CD14-positive monocyte (primary cell): Measurements from ENCODE around the gene LHPP. TPM values are rescaled to one million over a fixed set of nuclear protein-coding genes. Genes with fewer than 3 reads are reported as not detected.

Experiments used
- DNase-seq, 3 donors: peaks; one replicate each; pipeline ENCODE4 v3.0.0-alpha.2; 2011 to 2022
- H2AFZ ChIP-seq: 2 replicates; pipeline ENCODE4 v1.6.0; 2012; ENCODE audit warnings: mild to moderate bottlenecking, low read depth, low read length, inconsistent platforms; ENCODE audit not compliant: insufficient read depth, poor library complexity, severe bottlenecking
- H3K27ac ChIP-seq, 2 donors: 1 replicate in 1 of 2; 2 replicates in 1 of 2; pipeline ENCODE4 v1.5.1; 2012 to 2013; ENCODE audit warnings: low read length in 2 of 2, control low read depth in 1 of 2, inconsistent platforms in 1 of 2, low read depth in 1 of 2, mild to moderate bottlenecking in 1 of 2
- H3K27me3 ChIP-seq, 2 donors: one replicate each; pipeline versions ENCODE4 v1.6.0 to v1.6.1; 2011 to 2013; ENCODE audit warnings: low read length in 2 of 2; ENCODE audit not compliant: control insufficient read depth in 2 of 2, insufficient read depth in 2 of 2
- H3K36me3 ChIP-seq, 2 donors: replicated peaks in 1 of 2; 1 replicate in 1 of 2; 2 replicates in 1 of 2; pipeline versions ENCODE4 v1.5.1 to v1.6.1; 2012 to 2013; ENCODE audit warnings: low read length in 2 of 2, control low read depth in 1 of 2, inconsistent platforms in 1 of 2, mild to moderate bottlenecking in 1 of 2; ENCODE audit not compliant: insufficient read depth in 2 of 2, control insufficient read depth in 1 of 2
- H3K4me1 ChIP-seq, 2 donors: 1 replicate in 1 of 2; 2 replicates in 1 of 2; pipeline versions ENCODE4 v1.5.1 to v1.6.1; 2012 to 2013; ENCODE audit warnings: low read length in 2 of 2, control low read depth in 1 of 2, inconsistent platforms in 1 of 2, mild to moderate bottlenecking in 1 of 2, moderate library complexity in 1 of 2; ENCODE audit not compliant: insufficient read depth in 2 of 2, control insufficient read depth in 1 of 2
- H3K4me2 ChIP-seq: replicated peaks from 2 replicates; pipeline ENCODE3; 2012; ENCODE audit warnings: low read length, moderate library complexity, mild to moderate bottlenecking; ENCODE audit not compliant: poor library complexity, severe bottlenecking; ENCODE audit errors: extremely low read depth
- H3K4me3 ChIP-seq, 3 experiments: fragments of 200-600 bp in 1 of 3; sonication (generic) in 1 of 3; replicated peaks in 1 of 3; 1 replicate in 2 of 3; 2 replicates in 1 of 3; pipeline ENCODE4 v1.5.1; 2011 to 2013; ENCODE audit warnings: low read length in 3 of 3, mild to moderate bottlenecking in 3 of 3, control low read depth in 2 of 3, low read depth in 2 of 3, inconsistent platforms in 1 of 3, moderate library complexity in 1 of 3
- H3K79me2 ChIP-seq: 2 replicates; pipeline ENCODE4 v1.6.0; 2012; ENCODE audit warnings: mild to moderate bottlenecking, control low read depth, inconsistent platforms, low read length, moderate library complexity; ENCODE audit not compliant: insufficient read depth
- H3K9ac ChIP-seq: 2 replicates; pipeline ENCODE4 v1.6.0; 2017; ENCODE audit warnings: low read length, mild to moderate bottlenecking; ENCODE audit not compliant: insufficient read depth, poor library complexity, severe bottlenecking
- H3K9me3 ChIP-seq, 2 donors: replicated peaks in 1 of 2; 1 replicate in 1 of 2; 2 replicates in 1 of 2; pipeline versions ENCODE4 v1.5.1 to v1.6.1; 2012 to 2013; ENCODE audit warnings: low read length in 2 of 2, control low read depth in 1 of 2; ENCODE audit not compliant: control insufficient read depth in 1 of 2, insufficient read depth in 1 of 2
- H4K20me1 ChIP-seq: 2 replicates; pipeline ENCODE4 v1.6.0; 2012; ENCODE audit warnings: mild to moderate bottlenecking, low read length, control low read depth, moderate library complexity; ENCODE audit not compliant: insufficient read depth
- H3K27ac Mint-ChIP-seq, 7 donors: one replicate each; pipeline ENCODE4 v1.8.0; 2020; ENCODE audit warnings: mild to moderate bottlenecking in 7 of 7, mixed read lengths in 7 of 7, moderate library complexity in 6 of 7, inconsistent platforms in 2 of 7
- H3K27me3 Mint-ChIP-seq, 3 donors: one replicate each; pipeline ENCODE4 v1.8.0; 2021 to 2022; ENCODE audit warnings: low read depth in 3 of 3, mild to moderate bottlenecking in 3 of 3, mixed read lengths in 3 of 3, moderate library complexity in 3 of 3, inconsistent platforms in 1 of 3
- H3K36me3 Mint-ChIP-seq, 2 donors: one replicate each; pipeline ENCODE4 v1.8.0; 2020; ENCODE audit warnings: mixed read lengths in 2 of 2, inconsistent platforms in 1 of 2, mild to moderate bottlenecking in 1 of 2
- H3K4me1 Mint-ChIP-seq: one replicate; pipeline ENCODE4 v1.8.0; 2020; ENCODE audit warnings: mild to moderate bottlenecking, mixed read lengths
- H3K4me3 Mint-ChIP-seq, 2 donors: one replicate each; pipeline ENCODE4 v1.8.0; 2020; ENCODE audit warnings: mild to moderate bottlenecking in 2 of 2, mixed read lengths in 2 of 2, moderate library complexity in 1 of 2
- H3K9me3 Mint-ChIP-seq, 7 donors: one replicate each; pipeline ENCODE4 v1.8.0; 2020 to 2022; ENCODE audit warnings: mixed read lengths in 7 of 7, mild to moderate bottlenecking in 6 of 7, moderate library complexity in 6 of 7, inconsistent platforms in 2 of 7
- WGBS: methylation state at CpG from one replicate; pipeline ENCODE4 v1.1.5; 2013; ENCODE audit warnings: missing lambda C conversion rate; ENCODE audit not compliant: insufficient coverage; 5-methylcytosine and 5-hydroxymethylcytosine counted together
- intact Hi-C, 2 donors: fragments of 100-400 bp; cut with micrococcal nuclease; formaldehyde crosslinking; loops; one replicate each; pipeline versions ENCODE4 v1.15.0 to v1.15.1; 2023
- polyA plus RNA-seq, 3 donors: library from polyadenylated mRNA; depleted of rRNA in 1 of 3; unstranded in 2 of 3; stranded (reverse) in 1 of 3; fragments of 300-500 nt in 2 of 3; fragments of >200 nt in 1 of 3; fragmentation: Illumina TruSeq in 2 of 3; gene quantifications; 1 replicate in 2 of 3; 2 replicates in 1 of 3; pipeline ENCODE4 v1.2.3, GENCODE V29; 2012 to 2021
- TF ChIP-seq, protein P1 (sequence below): fragments of 200-600 bp; IDR thresholded peaks from one replicate; pipeline ENCODE4 v1.8.0; 2022; ENCODE audit warnings: antibody characterized with exemption, mild to moderate bottlenecking

The LHPP gene
- polyA plus RNA-seq, 3 donors: 15.2 to 20.6 (median 19.5) TPM

DNA sequence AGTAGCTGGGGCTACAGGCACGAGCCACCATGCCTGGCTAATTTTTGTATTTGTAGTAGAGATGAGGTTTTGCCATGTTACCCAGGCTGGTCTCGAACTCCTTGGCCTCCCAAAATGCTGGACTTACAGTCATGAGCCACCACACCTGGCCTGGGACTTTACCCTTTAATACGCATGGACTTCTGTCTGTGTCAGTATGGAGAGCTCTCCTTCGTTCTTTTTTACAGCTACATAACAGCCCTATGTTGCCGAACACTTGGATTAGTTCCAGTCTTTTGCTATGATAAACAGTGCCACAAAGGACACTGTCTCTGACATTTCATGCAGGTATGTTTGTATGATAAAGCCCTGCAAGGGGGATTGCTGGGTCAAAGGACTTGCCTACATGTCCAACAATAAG, 32.0 kb upstream of the LHPP start:
- Histone ChIP-seq H3K4me3 (no peak overlapping the region), H3K36me3 (no peaks in the 10 kb centered on the region), H3K9me3 (no peaks in the 10 kb centered on the region), H3K27ac (no peak overlapping the region), H3K27me3 (peaks cover 3 to 13% of the 10 kb centered on the region in 2 donors), H4K20me1 (no peaks in the 10 kb centered on the region), H3K9ac (no peak overlapping the region), H3K4me1 (no peaks in the 10 kb centered on the region), H3K79me2 (no peaks in the 10 kb centered on the region), H3K4me2 (no peak overlapping the region), H2AFZ (no peak overlapping the region)
- Mint-ChIP-seq H3K36me3 (no peaks in the 10 kb centered on the region), H3K4me3 (no peak overlapping the region), H3K27ac (no peak overlapping the region), H3K4me1 (no peaks in the 10 kb centered on the region), H3K27me3 (peaks cover 22 to 44% (median 22%) of the 10 kb centered on the region in 3 donors), H3K9me3 (peaks cover 0 to 2% (median 0%) of the 10 kb centered on the region in 7 donors)
- TF ChIP-seq, protein P1, sequence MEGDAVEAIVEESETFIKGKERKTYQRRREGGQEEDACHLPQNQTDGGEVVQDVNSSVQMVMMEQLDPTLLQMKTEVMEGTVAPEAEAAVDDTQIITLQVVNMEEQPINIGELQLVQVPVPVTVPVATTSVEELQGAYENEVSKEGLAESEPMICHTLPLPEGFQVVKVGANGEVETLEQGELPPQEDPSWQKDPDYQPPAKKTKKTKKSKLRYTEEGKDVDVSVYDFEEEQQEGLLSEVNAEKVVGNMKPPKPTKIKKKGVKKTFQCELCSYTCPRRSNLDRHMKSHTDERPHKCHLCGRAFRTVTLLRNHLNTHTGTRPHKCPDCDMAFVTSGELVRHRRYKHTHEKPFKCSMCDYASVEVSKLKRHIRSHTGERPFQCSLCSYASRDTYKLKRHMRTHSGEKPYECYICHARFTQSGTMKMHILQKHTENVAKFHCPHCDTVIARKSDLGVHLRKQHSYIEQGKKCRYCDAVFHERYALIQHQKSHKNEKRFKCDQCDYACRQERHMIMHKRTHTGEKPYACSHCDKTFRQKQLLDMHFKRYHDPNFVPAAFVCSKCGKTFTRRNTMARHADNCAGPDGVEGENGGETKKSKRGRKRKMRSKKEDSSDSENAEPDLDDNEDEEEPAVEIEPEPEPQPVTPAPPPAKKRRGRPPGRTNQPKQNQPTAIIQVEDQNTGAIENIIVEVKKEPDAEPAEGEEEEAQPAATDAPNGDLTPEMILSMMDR: no peak
- no peak for DNase-seq
- intact Hi-C loops: no loop called here
- WGBS: no CpG with 5 or more reads among the region's 5 CpGs

DNA sequence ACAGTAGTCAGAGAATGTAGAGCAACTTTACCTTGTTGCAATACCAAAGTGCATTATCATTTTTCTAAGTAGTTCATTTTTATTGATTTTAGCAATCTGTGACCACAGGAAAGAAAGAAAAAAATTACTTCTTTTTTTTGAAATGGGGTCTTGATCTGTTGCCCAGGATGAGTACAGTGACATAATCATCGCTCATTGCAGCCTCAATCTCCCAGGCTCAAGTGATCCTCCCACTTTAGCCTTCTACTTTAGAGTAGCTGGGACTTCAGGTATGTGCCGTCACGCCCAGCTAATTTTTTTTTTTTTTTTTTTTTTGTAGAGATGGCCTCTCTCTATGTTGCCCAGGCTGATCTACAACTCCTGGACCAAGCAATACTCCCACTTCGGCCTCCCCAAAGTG, 31.5 kb upstream of the LHPP start:
- H3K9ac ChIP-seq: no peak overlapping the region
- intact Hi-C loops: no loop called here
- peaks cover 3 to 12% of the 10 kb centered on the region in 2 donors for H3K27me3 ChIP-seq
- Mint-ChIP-seq H3K9me3 (peaks cover 0 to 2% (median 0%) of the 10 kb centered on the region in 7 donors), H3K36me3 (no peaks in the 10 kb centered on the region), H3K27me3 (peaks cover 22 to 44% (median 22%) of the 10 kb centered on the region in 3 donors), H3K4me3 (no peak overlapping the region), H3K4me1 (no peaks in the 10 kb centered on the region), H3K27ac (no peak overlapping the region)
- TF ChIP-seq, protein P1: no peak
- 91% methylated on average over 1 of the region's 4 CpGs for WGBS
- no peaks in the 10 kb centered on the region for H3K9me3 ChIP-seq
- H3K36me3 ChIP-seq: no peaks in the 10 kb centered on the region
- no peak overlapping the region for H3K4me2 ChIP-seq
- no peak for DNase-seq
- H3K4me3 ChIP-seq: no peak overlapping the region
- H2AFZ ChIP-seq: no peak overlapping the region
- no peak overlapping the region for H3K27ac ChIP-seq
- H3K79me2 ChIP-seq: no peaks in the 10 kb centered on the region
- H3K4me1 ChIP-seq: no peaks in the 10 kb centered on the region
- H4K20me1 ChIP-seq: no peaks in the 10 kb centered on the region
